ENCODE data around the gene BHLHA9.

DNA sequence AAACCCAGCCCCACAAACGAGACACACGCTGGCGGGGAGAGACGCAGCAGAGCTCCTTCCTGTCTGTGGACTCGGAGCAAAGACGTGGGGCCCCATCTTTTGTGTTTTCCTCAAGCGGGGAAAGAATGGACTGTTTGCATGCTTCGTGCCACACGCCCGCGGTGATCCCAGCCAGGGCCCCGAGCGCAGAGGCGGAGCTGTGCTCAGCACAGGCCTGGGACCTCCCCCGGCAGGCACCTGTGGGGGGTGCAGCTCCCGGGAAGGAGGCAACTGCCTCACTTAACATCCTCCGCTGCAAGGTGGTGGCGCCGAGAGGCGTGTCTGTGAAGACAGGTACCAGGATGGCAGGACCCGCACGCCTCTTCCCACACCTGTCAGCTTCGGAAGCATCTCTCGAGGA lies 28.4 kb downstream of the BHLHA9 start:
- TF ChIP-seq CTCF (IDR thresholded peaks at IDR 0.05) (no peak), POLR2A (IDR thresholded peaks at IDR 0.05) (no peak)

All from right lobe of liver (tissue), 4 donors.